Measurements from ENCODE around the gene CTTNBP2. TPM values are rescaled to one million over a fixed set of nuclear protein-coding genes. Genes with fewer than 3 reads are reported as not detected.

The CTTNBP2 gene
- total RNA-seq, 1 donor from 2014 or later = not detected

DNA sequence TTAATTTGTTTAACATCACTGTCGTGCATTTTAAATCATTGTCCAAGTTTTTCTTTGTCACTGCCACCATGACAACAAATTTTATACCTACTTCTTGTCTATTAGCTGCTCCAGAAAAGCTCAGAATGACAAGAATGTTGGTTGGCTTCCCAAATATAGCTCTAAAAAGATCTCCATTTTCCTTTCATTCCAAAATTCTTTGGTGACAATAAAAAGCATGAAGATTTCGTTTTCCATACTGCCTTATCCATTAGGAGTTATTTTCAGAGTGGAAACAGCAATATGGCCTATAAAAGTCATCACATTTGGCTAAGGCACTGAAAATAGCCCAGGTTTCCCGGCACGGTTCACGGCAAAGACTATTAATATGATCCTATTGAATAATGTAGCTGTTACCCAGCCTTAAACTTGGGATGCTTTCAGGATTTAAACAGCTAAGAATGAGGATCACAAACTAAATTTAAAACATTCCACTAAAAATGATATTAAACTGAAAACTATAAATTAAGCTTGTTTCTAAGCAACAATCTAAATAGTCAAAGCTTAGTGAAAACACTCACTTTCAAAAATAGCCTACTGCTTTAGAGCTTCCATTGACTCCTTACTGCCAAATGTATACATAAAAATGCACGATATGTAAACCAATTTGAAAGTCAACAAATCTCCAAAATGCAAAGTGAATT, 2.7 kb downstream of the CTTNBP2 start:
- intact Hi-C loops (cut with micrococcal nuclease) = no loop called here

DNA sequence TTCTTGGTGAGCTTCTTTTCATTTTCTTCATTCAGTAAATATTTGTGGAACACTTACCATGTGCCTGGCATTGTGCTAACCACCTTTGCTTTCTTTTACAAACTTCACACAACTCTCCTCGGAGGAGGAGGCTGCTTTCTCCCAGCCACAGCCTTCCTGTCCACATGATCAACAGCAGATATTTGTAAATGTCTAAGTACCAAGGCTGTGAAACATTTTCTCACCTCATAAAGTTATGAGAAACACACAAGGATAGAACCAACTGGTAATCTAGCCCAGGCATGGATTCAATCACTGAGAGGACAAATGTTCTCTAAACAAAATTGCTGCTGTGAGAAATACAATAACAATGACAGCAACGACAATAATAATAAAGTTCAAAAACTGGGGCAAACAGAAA, 3.9 kb downstream of the CTTNBP2 start:
- intact Hi-C loops (cut with micrococcal nuclease) = no loop called here

DNA sequence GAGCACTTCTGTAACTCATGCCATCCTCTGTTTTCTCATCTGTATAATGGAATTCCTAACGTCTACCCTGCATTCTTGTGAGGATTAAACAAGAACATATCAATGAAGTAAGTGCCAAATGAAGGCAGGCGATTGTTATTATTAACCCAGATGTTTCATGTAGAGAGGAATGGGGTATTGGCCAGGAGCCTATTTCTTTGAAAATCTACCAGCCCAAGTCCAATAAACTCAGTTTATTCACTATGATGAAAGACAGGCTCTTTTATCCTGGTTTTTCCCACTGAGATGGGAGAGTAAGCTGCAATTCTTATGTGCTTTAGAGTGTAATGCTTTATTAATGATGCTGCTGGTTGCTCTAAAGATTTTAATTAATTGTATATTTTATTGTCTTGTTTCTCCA, 9.6 kb downstream of the CTTNBP2 start:
- intact Hi-C loops (cut with micrococcal nuclease) = no loop called here

DNA sequence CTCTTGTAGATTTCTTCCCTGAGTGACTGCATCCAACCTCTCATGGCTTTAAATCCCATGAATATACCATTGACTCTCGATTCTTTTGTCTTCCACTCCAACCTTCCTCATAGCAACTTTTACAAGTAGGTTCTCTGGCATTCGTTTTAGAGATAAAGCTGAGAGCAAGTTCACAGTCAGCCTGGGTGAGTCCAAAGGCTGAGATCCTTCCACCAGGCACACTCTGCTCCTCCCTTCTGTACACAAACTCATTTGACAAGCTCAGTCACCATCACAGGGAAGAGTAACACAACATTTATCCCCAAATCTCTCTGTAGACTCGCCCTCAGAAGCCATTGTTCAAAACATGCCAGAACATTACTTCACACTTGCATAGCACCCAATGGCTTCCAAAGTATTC, 10.9 kb downstream of the CTTNBP2 start:
- intact Hi-C loops (cut with micrococcal nuclease) = no loop called here

DNA sequence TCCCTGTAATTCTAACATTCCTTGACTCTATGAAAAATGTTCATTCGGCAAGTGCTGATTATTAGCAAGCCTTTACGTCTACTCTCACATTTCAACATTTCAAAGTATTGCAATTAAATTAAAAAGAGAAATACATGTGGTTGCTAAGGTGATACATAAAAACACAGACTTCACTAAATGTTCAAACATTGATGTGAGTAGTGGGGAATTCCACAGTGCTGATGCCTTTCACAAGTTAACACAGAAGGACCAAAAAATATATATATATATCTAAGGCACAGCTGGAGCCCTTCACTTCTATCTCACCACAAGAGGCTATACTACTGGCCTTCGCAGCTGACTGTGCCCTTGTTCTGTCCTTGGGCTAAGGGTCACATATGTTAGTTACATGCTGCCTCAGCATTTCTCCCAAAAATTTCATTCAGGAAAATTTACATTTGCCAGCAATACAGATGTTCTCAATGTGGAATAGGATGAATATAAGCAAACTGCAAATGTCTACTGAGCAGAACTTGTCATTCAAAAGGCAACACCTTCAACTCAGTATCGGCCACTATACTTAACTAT, 13.9 kb downstream of the CTTNBP2 start:
- intact Hi-C loops (cut with micrococcal nuclease) = no loop called here

DNA sequence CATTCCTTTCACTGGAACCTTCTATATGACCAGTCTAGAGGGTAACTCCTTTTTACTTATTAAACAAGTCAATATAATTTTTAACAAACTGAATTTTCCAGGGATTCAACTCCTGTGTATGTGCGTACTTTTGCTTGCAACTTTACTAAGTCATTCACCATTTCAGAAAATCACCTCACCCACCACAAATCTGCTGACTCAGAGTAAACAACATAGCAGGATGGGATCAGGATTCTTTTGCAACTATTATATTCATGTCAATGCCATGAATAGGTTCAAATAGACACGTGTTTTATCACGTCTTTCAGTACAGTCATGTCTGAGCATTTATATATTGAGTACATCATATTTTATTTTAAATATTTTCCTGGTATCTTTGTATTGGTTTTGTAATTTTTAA, 14.5 kb downstream of the CTTNBP2 start:
- intact Hi-C loops (cut with micrococcal nuclease) = no loop called here

DNA sequence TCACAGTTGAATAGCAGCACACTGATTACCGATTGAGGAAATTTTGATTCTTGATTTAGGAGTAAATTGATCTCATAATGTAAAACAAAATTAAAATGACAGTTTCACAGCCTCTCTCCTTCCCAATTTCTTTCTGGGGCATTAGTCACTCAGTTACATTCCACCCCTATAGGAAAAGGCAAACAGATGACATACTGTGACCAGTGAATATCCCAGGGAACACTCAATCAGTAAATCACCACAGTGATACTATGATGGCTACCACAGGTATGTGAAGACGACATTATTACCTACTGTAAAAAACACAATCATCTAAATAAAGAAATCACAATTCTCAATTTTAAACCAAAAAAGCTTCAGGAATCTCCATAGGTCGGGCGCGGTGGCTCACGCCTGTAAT, 15.5 kb downstream of the CTTNBP2 start:
- intact Hi-C loops (cut with micrococcal nuclease) = no loop called here

DNA sequence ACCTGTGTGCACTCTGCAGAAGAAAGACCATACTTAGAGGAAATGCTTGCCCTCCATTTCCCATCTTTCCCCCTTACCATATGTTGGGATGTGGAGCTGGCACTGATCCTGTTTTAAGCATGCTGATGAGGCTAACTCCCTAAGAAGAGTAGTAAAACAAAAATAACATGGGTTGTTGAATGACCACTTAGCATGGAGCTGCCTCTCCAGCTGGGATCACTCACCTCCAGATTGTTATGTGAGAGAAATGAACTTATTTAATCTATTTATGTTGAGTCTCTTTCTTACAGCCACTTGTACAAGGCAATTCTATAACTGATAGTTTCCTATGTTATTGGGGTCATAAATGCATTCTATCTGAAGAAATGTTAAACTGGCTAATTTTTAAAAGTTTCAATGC, 17.0 kb downstream of the CTTNBP2 start:
- intact Hi-C loops (cut with micrococcal nuclease) = no loop called here

DNA sequence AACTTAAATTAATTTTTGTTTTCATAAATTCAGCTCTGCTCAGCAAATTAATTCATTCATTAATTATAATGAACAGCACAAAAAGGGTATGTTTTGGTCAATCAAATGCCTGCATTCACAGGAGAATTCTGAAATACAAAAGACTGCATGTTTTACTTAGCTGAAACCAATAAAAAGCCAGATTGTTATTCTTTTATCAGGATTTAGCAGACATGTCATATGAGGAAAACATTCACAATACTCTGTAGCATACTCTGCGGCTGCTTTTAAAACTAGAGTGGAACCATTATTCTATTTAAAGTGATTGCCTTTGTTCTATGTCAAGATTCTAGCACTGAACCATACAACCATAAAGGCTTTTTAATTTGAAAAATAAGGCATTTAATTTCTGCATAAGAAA, 19.1 kb downstream of the CTTNBP2 start:
- intact Hi-C loops (cut with micrococcal nuclease) = no loop called here

DNA sequence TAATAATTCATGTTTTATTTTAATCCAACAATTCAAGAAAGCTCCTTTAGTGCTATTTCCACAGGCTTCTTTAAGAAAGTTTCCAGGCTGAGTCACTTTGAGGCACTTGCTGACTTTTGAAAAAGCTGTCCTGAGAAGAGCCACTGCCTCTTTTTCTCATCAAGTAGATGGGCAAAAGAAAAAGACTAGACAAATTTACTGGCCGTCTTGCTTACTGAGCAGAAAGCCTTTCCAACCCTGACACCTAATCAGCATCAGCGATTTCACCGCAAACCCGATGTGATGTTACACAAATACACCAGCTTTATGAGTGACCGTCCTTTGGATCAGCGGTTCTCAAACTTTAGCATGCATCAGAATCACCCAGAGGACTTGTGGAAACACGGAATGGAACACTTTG, 24.3 kb downstream of the CTTNBP2 start:
- intact Hi-C loops (cut with micrococcal nuclease) = no loop called here

DNA sequence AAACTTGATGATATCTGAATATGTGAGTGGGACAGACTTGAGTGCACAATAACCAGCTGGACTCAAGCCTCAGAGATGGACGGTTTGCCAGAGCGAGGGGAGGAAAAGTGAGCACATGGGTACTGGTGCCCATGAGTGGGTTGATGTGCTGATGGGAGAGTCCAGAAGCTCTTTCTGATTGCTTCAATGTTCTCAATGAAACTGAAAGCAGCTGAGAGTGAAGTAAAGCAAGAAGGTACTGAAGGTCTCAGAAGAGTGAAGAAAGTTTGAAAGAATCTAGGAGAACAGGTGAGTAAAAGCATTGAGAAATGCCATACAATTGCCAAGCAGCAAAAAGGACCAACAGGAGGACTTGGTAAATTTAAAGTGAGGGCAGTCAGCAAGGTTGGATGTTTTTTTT, 28.6 kb downstream of the CTTNBP2 start:
- intact Hi-C loops (cut with micrococcal nuclease) = no loop called here

DNA sequence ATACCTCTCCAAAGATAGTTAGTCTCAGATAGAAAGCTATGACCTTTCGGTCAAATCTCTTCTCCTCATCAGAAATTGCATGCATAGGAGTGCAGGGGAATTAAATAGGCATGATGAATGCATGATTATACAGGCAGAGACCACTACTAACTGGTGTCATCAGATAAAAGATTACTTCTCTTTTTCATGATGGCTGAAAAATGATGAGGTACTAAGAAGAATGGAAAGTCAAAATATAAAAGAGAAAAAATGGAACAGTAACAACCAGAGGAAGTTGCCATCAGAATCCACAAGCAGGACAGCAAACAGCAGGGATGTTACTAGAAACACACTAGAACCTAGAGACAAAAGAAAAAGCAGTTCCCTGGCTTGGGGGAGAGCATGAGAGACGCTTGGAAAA, 31.6 kb downstream of the CTTNBP2 start:
- intact Hi-C loops (cut with micrococcal nuclease) = no loop called here

DNA sequence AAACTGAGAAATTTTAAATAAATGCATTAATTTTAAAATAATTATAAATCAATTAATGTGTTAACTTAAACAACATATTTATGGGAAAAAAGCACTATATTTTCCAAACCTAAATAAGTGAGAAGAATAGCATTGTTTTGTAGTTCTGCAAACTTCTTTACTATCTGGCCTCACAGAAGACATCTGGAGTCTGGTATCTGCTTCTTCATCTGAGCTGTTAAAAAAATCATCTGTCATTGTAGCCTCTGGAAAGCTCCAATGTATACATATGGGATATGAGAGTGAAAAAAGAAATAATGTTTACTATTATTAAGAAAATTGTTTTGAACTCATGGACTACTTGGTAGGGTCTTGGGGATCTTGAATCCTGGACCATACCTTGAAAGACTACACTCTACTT, 32.2 kb downstream of the CTTNBP2 start:
- intact Hi-C loops (cut with micrococcal nuclease) = no loop called here

DNA sequence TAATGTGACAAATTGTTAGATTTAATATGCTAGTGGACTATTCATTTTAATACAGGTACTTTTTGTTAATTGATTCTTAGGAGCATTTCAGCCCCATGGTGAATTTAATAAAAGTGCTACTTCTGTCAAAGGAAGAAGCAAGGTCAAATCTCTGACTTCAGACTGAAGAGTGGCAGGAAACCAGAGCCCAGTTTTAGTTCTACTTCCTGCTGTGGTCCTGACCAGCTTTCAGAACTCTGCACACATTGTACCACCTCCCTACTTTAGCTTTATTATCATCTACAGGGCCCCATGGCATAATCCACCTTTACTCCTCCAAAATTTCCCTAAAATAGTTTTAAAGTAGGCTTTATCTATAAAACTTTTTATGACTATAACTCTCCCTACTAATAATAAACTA, 33.7 kb downstream of the CTTNBP2 start:
- intact Hi-C loops (cut with micrococcal nuclease) = no loop called here

DNA sequence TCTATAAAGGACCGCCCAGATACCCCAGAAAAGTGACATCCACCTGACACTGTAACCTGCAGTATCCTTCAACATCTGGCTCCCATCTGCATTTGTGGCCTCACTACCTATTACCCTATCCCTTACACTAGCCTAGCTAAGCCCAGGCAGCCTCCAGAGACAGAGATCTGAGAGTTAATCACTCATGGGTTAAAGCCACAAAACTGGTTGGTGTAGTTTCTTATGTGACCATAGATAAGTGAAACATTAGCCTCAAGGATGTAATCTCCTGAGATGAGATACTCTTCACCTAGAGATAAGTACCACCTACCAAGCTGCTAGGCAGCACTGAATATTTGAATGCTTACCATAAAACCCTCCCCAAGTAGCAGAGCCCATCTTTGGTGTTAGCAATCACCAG, 35.4 kb downstream of the CTTNBP2 start:
- intact Hi-C loops (cut with micrococcal nuclease) = no loop called here

DNA sequence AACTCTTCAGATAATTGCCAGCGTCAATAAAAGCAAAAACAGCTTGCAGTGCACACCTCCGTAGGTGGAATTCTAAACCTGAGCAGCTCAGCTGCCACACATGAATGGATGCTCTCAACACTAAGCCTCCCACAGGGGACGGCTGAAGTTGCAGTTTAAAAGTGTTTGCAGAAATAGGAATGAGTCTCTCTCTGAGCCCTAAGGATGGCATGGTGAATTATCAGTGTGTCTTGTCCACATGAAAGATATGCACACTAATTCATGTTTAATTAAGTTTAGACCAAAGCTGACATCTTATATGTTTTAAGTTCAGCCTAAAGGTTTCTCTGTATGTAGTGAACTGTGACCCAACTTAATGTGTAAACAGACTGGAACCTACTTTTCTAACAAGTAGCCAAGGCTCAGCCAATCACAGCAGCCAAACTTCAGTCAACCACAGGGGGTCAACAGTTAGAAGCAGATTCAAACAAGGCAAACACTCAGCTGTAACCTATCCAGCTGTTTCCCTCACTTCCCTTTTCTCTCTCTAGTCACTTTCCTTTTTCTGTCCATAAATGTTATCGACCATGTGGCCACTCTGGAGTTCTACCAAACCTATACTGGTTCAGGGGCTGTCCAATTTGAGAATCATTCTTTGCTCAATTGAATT, 38.1 kb downstream of the CTTNBP2 start:
- intact Hi-C loops (cut with micrococcal nuclease) = no loop called here

DNA sequence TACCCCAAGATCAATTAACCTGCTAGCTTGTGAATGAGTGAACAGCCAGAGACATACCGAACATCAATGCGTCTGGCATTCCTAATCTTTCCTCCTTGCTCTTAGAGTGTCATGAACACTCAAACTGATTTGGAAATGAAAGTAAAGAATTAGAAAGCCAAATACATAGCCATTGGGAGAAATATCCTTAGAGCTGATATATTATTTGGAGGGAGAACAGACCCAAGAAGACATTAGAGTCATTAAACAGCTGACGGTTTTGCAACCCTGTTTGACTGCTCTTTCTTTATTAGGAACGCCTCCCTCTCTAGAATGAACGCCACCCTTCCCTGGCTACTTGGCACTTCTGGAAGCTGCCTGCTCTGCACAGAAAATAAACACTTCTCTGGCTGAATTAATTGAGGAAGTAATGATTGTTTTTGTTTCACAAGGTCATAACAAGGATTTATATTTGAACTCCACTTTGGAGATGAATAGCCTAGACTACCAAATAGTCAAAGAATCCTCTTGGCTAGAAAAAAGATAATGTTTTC, 42.8 kb downstream of the CTTNBP2 start:
- intact Hi-C loops (cut with micrococcal nuclease) = no loop called here

DNA sequence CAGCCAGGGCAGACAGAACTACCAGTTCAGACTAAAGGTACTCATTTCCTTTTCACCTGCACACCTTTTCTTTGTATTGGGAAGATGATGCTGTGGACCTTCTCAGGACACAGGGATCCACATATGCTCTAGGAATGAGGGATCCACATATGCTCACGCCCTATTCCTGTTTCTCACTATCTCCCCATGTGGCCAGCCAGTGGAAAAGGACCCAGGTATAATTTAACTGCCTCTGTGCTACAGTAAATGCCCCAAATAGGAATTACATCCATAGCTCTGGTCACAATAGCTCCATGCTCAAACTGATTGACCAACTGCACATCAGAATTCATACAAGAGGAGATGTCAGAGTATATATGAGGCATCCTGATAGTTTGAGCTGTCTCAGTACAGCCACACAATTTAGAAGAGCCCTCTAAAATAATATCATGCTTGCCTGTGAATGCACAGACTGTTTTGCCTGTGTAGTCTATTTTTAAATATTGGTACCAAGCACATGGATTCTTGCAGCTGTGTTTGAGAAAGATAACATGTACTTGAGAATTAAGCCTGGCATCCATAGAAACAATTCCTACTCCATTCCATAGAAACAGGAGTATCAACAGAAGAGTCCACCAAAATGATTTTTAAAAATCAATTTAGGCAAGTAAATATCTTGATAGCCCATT, 43.7 kb downstream of the CTTNBP2 start:
- intact Hi-C loops (cut with micrococcal nuclease) = no loop called here

DNA sequence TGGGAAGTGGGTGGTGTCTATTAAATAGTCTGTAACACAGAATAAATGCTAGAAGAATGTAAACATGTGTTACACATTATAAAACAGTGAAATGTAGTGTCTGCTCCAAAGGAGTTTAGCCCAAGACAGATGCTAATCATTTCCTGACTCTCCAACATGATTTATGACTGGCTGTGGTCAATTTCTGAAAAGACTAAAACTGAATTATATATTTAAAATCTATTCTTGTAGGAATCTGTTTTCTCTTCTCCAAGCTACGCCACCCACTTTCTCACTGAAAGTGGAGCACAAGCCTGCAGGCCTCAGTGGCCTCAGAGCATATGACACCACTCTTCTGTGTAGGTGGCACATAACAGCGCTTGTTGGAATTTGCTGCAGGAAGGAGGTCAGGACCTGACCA, 44.4 kb downstream of the CTTNBP2 start:
- intact Hi-C loops (cut with micrococcal nuclease) = no loop called here

DNA sequence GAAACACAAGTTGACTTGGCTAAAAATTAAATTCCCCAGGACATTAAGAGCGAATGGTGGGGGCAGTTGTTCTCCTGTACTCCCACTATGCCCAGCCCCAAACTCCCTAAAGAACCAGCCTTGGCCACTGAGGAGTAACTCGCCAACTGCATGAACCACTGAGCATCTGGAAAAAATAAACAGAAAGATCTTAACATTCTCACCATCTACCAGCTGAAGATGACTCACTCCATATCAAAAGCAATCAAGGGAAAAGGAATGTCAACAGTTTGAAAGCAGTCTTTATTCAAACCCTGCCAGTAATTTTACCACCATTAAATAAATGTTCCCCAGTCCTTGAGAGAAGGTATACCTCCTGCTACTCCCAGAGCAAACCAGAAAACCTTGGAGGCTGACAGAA, 45.4 kb downstream of the CTTNBP2 start:
- intact Hi-C loops (cut with micrococcal nuclease) = no loop called here

DNA sequence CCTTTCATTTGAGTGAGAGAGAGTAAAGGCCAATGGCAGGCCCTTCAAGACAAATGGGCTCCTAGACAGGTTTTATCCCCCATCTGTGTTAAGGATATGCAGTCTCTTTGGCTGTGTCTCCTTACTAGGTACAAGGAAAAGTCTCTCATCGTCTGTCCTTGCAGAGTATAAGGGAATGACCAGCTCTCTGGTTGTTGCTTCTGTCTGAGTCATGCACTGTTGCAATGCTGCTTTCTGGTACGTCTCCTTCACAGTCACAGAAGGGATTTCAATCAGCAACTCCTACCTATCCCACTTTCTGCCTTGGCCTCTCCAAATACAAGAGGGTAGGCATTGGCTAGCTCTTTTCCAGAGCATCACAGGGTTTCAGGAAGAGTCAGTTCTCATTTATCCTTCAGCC, 48.1 kb downstream of the CTTNBP2 start:
- intact Hi-C loops (cut with micrococcal nuclease) = no loop called here

DNA sequence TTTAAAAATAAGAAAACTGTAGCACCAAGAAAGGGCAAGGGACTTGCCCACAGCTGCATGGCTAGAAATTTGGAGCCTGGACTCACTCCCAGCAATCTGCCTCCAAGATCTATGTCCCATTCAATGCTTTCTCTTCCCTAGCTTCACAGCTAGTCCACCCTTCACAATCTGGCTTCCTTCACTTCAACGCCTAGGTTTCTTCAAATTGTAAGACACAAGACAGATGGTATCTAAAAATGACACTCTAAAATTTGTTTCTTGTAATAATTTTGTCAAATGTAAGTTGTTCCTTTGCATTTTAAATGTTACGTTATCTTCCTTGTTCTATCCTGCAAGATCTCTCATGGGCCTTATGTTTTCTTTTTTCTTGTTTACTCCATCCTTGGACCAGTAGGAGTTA, 48.6 kb downstream of the CTTNBP2 start:
- intact Hi-C loops (cut with micrococcal nuclease) = no loop called here
